ENCODE results near the gene MT1G.

MT1G gene

GRCh38 chr16:56686758-56687157 is 18.9 kb upstream of the MT1G start:
- peaks cover 0 to 18% (median 6%) of the 10 kb centered on the region in 5 donors for H3K9me3 ChIP-seq (ENCODE audit: control insufficient read depth in 5 of 5, low read length in 5 of 5)

GRCh38 chr16:56684926-56685590 is 17.2 kb upstream of the MT1G start:
- H3K9ac ChIP-seq (ENCODE audit: low read length in 5 of 5), result peak overlapping the region in 2 of 5 donors; percentile 2 to 98
- peak overlapping the region in 2 of 5 donors; percentile 87 to 99 for H3K4me3 ChIP-seq (ENCODE audit: low read depth in 1 of 5, low read length in 5 of 5)
- peaks cover 0 to 18% (median 6%) of the 10 kb centered on the region in 5 donors for H3K9me3 ChIP-seq (ENCODE audit: control insufficient read depth in 5 of 5, low read length in 5 of 5)
- H3K36me3 ChIP-seq (ENCODE audit: control insufficient read depth in 5 of 5, insufficient read depth in 5 of 5, low read length in 5 of 5), result peaks cover 0 to 2% (median 0%) of the 10 kb centered on the region in 5 donors
- peak overlapping the region; percentile 77 for H3K27ac ChIP-seq (ENCODE audit: low read depth, low read length)
- H3K4me1 ChIP-seq (ENCODE audit: control insufficient read depth in 5 of 5, insufficient read depth in 5 of 5, low read length in 5 of 5), result peaks cover 12 to 52% (median 36%) of the 10 kb centered on the region in 5 donors
- H3K27me3 ChIP-seq (ENCODE audit: control insufficient read depth in 5 of 5, insufficient read depth in 4 of 5, low read length in 5 of 5), result no peaks in the 10 kb centered on the region

More at GRCh38 chr16:56686758-56687157, 18.9 kb upstream of the MT1G start:
- no peaks in the 10 kb centered on the region for H3K27me3 ChIP-seq (ENCODE audit: control insufficient read depth in 5 of 5, insufficient read depth in 4 of 5, low read length in 5 of 5)
- no peak overlapping the region for H3K27ac ChIP-seq (ENCODE audit: low read depth, low read length)
- H3K4me1 ChIP-seq (ENCODE audit: control insufficient read depth in 5 of 5, insufficient read depth in 5 of 5, low read length in 5 of 5), result peaks cover 9 to 41% (median 28%) of the 10 kb centered on the region in 5 donors
- peaks cover 0 to 2% (median 0%) of the 10 kb centered on the region in 5 donors for H3K36me3 ChIP-seq (ENCODE audit: control insufficient read depth in 5 of 5, insufficient read depth in 5 of 5, low read length in 5 of 5)
- H3K4me3 ChIP-seq (ENCODE audit: low read depth in 1 of 5, low read length in 5 of 5), result no peak overlapping the region
- no peak overlapping the region for H3K9ac ChIP-seq (ENCODE audit: low read length in 5 of 5)

- Histone ChIP-seq H3K4me1 (ENCODE audit: control insufficient read depth in 5 of 5, insufficient read depth in 5 of 5, low read length in 5 of 5) (peaks cover 12 to 52% (median 36%) of the 10 kb centered on the region in 5 donors), H3K9me3 (ENCODE audit: control insufficient read depth in 5 of 5, low read length in 5 of 5) (peaks cover 0 to 18% (median 6%) of the 10 kb centered on the region in 5 donors), H3K27me3 (ENCODE audit: control insufficient read depth in 5 of 5, insufficient read depth in 4 of 5, low read length in 5 of 5) (no peaks in the 10 kb centered on the region), H3K4me3 (ENCODE audit: low read depth in 1 of 5, low read length in 5 of 5) (peak overlapping the region in 4 of 5 donors; percentile 87 to 99 (median 91)), H3K27ac (ENCODE audit: low read depth, low read length) (peak overlapping the region; percentile 77), H3K9ac (ENCODE audit: low read length in 5 of 5) (peak overlapping the region in 3 of 5 donors; percentile 65 to 98 (median 92)), H3K36me3 (ENCODE audit: control insufficient read depth in 5 of 5, insufficient read depth in 5 of 5, low read length in 5 of 5) (peaks cover 0 to 2% (median 0%) of the 10 kb centered on the region in 5 donors)
These were observed 16.5 kb upstream of the MT1G start for GRCh38 chr16:56684256-56684925.

- Histone ChIP-seq H3K27ac (ENCODE audit: low read depth, low read length) (peak overlapping the region; percentile 77), H3K4me3 (ENCODE audit: low read depth in 1 of 5, low read length in 5 of 5) (peak overlapping the region; percentile 78 to 99 (median 88)), H3K9me3 (ENCODE audit: control insufficient read depth in 5 of 5, low read length in 5 of 5) (peaks cover 0 to 18% (median 6%) of the 10 kb centered on the region in 5 donors), H3K36me3 (ENCODE audit: control insufficient read depth in 5 of 5, insufficient read depth in 5 of 5, low read length in 5 of 5) (peaks cover 0 to 2% (median 0%) of the 10 kb centered on the region in 5 donors), H3K27me3 (ENCODE audit: control insufficient read depth in 5 of 5, insufficient read depth in 4 of 5, low read length in 5 of 5) (no peaks in the 10 kb centered on the region), H3K9ac (ENCODE audit: low read length in 5 of 5) (peak overlapping the region in 4 of 5 donors; percentile 77 to 98 (median 88)), H3K4me1 (ENCODE audit: control insufficient read depth in 5 of 5, insufficient read depth in 5 of 5, low read length in 5 of 5) (peaks cover 12 to 52% (median 36%) of the 10 kb centered on the region in 5 donors)
These were observed 15.7 kb upstream of the MT1G start for GRCh38 chr16:56683424-56684172.

- H3K9ac ChIP-seq (ENCODE audit: low read length in 5 of 5), result peak overlapping the region; percentile 59 to 98 (median 83)
- H3K27ac ChIP-seq (ENCODE audit: low read depth, low read length), result peak overlapping the region; percentile 77
- H3K36me3 ChIP-seq (ENCODE audit: control insufficient read depth in 5 of 5, insufficient read depth in 5 of 5, low read length in 5 of 5), result peaks cover 0 to 2% (median 0%) of the 10 kb centered on the region in 5 donors
- peaks cover 12 to 52% (median 36%) of the 10 kb centered on the region in 5 donors for H3K4me1 ChIP-seq (ENCODE audit: control insufficient read depth in 5 of 5, insufficient read depth in 5 of 5, low read length in 5 of 5)
- H3K27me3 ChIP-seq (ENCODE audit: control insufficient read depth in 5 of 5, insufficient read depth in 4 of 5, low read length in 5 of 5), result no peaks in the 10 kb centered on the region
- H3K9me3 ChIP-seq (ENCODE audit: control insufficient read depth in 5 of 5, low read length in 5 of 5), result peaks cover 0 to 16% (median 6%) of the 10 kb centered on the region in 5 donors
- H3K4me3 ChIP-seq (ENCODE audit: low read depth in 1 of 5, low read length in 5 of 5), result peak overlapping the region; percentile 78 to 99 (median 88)
These were observed 15.0 kb upstream of the MT1G start for GRCh38 chr16:56682703-56683397.

- Histone ChIP-seq H3K9me3 (ENCODE audit: control insufficient read depth in 5 of 5, low read length in 5 of 5) (peaks cover 0 to 12% (median 6%) of the 10 kb centered on the region in 5 donors), H3K9ac (ENCODE audit: low read length in 5 of 5) (peak within 1 kb of the TSS; percentile 59 to 98 (median 83)), H3K36me3 (ENCODE audit: control insufficient read depth in 5 of 5, insufficient read depth in 5 of 5, low read length in 5 of 5) (peaks cover 0 to 2% (median 0%) of the 10 kb centered on the region in 5 donors), H3K27ac (ENCODE audit: low read depth, low read length) (peak within 1 kb of the TSS; percentile 77), H3K27me3 (ENCODE audit: control insufficient read depth in 5 of 5, insufficient read depth in 4 of 5, low read length in 5 of 5) (no peaks in the 10 kb centered on the region), H3K4me3 (ENCODE audit: low read depth in 1 of 5, low read length in 5 of 5) (peak within 1 kb of the TSS; percentile 78 to 99 (median 88)), H3K4me1 (ENCODE audit: control insufficient read depth in 5 of 5, insufficient read depth in 5 of 5, low read length in 5 of 5) (peaks cover 12 to 52% (median 36%) of the 10 kb centered on the region in 5 donors)
These were observed 14.3 kb upstream of the MT1G start, which contains the start of gene MT1X for GRCh38 chr16:56681939-56682702. Gene MT1X, plus strand, starts transcription at chr16:56682470. Its CDS starts 71 bp downstream, at chr16:56682541.

GRCh38 chr16:56679818-56680217 is 12.0 kb upstream of the MT1G start:
- Histone ChIP-seq H3K27ac (ENCODE audit: low read depth, low read length) (no peak overlapping the region), H3K9ac (ENCODE audit: low read length in 5 of 5) (no peak overlapping the region), H3K27me3 (ENCODE audit: control insufficient read depth in 5 of 5, insufficient read depth in 4 of 5, low read length in 5 of 5) (peaks cover 0 to 10% (median 0%) of the 10 kb centered on the region in 5 donors), H3K4me3 (ENCODE audit: low read depth in 1 of 5, low read length in 5 of 5) (no peak overlapping the region), H3K9me3 (ENCODE audit: control insufficient read depth in 5 of 5, low read length in 5 of 5) (no peaks in the 10 kb centered on the region), H3K36me3 (ENCODE audit: control insufficient read depth in 5 of 5, insufficient read depth in 5 of 5, low read length in 5 of 5) (peaks cover 0 to 2% (median 0%) of the 10 kb centered on the region in 5 donors), H3K4me1 (ENCODE audit: control insufficient read depth in 5 of 5, insufficient read depth in 5 of 5, low read length in 5 of 5) (peaks cover 10 to 40% (median 35%) of the 10 kb centered on the region in 5 donors)

- Histone ChIP-seq H3K9me3 (ENCODE audit: control insufficient read depth in 5 of 5, low read length in 5 of 5) (no peaks in the 10 kb centered on the region), H3K4me3 (ENCODE audit: low read depth in 1 of 5, low read length in 5 of 5) (no peak overlapping the region), H3K4me1 (ENCODE audit: control insufficient read depth in 5 of 5, insufficient read depth in 5 of 5, low read length in 5 of 5) (peaks cover 10 to 34% (median 30%) of the 10 kb centered on the region in 5 donors), H3K36me3 (ENCODE audit: control insufficient read depth in 5 of 5, insufficient read depth in 5 of 5, low read length in 5 of 5) (peaks cover 0 to 2% (median 0%) of the 10 kb centered on the region in 5 donors), H3K9ac (ENCODE audit: low read length in 5 of 5) (no peak overlapping the region), H3K27me3 (ENCODE audit: control insufficient read depth in 5 of 5, insufficient read depth in 4 of 5, low read length in 5 of 5) (peaks cover 0 to 10% (median 0%) of the 10 kb centered on the region in 5 donors), H3K27ac (ENCODE audit: low read depth, low read length) (no peak overlapping the region)
These were observed 11.3 kb upstream of the MT1G start for GRCh38 chr16:56679078-56679730.

All from subcutaneous abdominal adipose tissue (tissue), 5 donors.